H1 (cell line): ENCODE results near the gene SH3PXD2A. TPM values are rescaled to one million over a fixed set of nuclear protein-coding genes. Genes with fewer than 3 reads are reported as not detected.
A peak's percentile ranks its signal among the peaks of the same experiment; 100 is the strongest.

ENCODE experiments used
- CTCF ChIA-PET: fragments of 300-600 bp; sonication (Branson Sonifier 250); formaldehyde crosslinking; loops from one replicate; lab custom pipeline; 2021; ENCODE audit not compliant: partially characterized antibody; lab: Charles Lee
- POLR2A ChIA-PET: fragments of 300-600 bp; sonication (Branson Sonifier 250); formaldehyde crosslinking; loops from one replicate; lab custom pipeline; 2021; ENCODE audit warnings: inconsistent platforms; ENCODE audit not compliant: partially characterized antibody; lab: Charles Lee
- DNase-seq, 2 experiments: peaks; one replicate each; pipeline versions ENCODE4 v3.0.0 to v3.0.0-alpha.2; 2010 to 2022; ENCODE audit warnings: low spot score in 2 of 2, low read depth in 1 of 2, mixed read lengths in 1 of 2
- FAIRE-seq: peaks from 2 replicates; lab custom pipeline; 2011; peaks lifted over from hg19 to GRCh38; lab: Jason Lieb, UNC
- H2AFZ ChIP-seq: 2 replicates; pipeline ENCODE4 v1.8.1; 2012; ENCODE audit warnings: low read length, inconsistent platforms
- H2AK5ac ChIP-seq: 2 replicates; pipeline ENCODE4 v1.6.1; 2013; ENCODE audit warnings: low read depth, low read length
- H2BK120ac ChIP-seq: replicated peaks from 2 replicates; pipeline ENCODE3; 2013; ENCODE audit warnings: low read depth, low read length, inconsistent platforms
- H2BK12ac ChIP-seq: 2 replicates; pipeline ENCODE4 v1.6.1; 2013; ENCODE audit warnings: low read depth, low read length
- H2BK15ac ChIP-seq: 2 replicates; pipeline ENCODE4 v1.6.1; 2013; ENCODE audit warnings: low read length
- H2BK20ac ChIP-seq: 2 replicates; pipeline ENCODE4 v1.6.1; 2013; ENCODE audit warnings: low read length
- H2BK5ac ChIP-seq: 2 replicates; pipeline ENCODE4 v1.6.1; 2013; ENCODE audit warnings: low read depth, low read length
- H3K14ac ChIP-seq: 2 replicates; pipeline ENCODE4 v1.6.1; 2013; ENCODE audit warnings: inconsistent platforms; ENCODE audit not compliant: insufficient read length
- H3K18ac ChIP-seq: 2 replicates; pipeline ENCODE4 v1.6.1; 2013; ENCODE audit warnings: low read length; ENCODE audit errors: extremely low read depth
- H3K23ac ChIP-seq: 2 replicates; pipeline ENCODE4 v1.6.1; 2013; ENCODE audit warnings: inconsistent platforms; ENCODE audit not compliant: insufficient read length
- H3K23me2 ChIP-seq: 2 replicates; pipeline ENCODE4 v1.6.1; 2013; ENCODE audit warnings: low read depth, low read length
- H3K27ac ChIP-seq: 2 replicates; pipeline ENCODE4 v1.6.1; 2011; ENCODE audit warnings: low read depth, low read length, inconsistent platforms
- H3K27me3 ChIP-seq, 4 experiments: replicated peaks in 1 of 4; 1 replicate in 1 of 4; 2 replicates in 3 of 4; pipeline versions ENCODE4 v1.6.1 to v1.8.1; 2011 to 2013; ENCODE audit warnings: low read length in 3 of 4, mild to moderate bottlenecking in 3 of 4, inconsistent platforms in 2 of 4, mixed read lengths in 2 of 4, moderate library complexity in 1 of 4; ENCODE audit not compliant: control insufficient read depth in 3 of 4, insufficient read depth in 3 of 4; ENCODE audit errors: extremely low read depth in 1 of 4
- H3K36me3 ChIP-seq, 4 experiments: 2 replicates each; pipeline versions ENCODE4 v1.6.1 to v1.8.1; 2011 to 2013; ENCODE audit warnings: mild to moderate bottlenecking in 4 of 4, low read length in 3 of 4, moderate library complexity in 2 of 4, control low read depth in 1 of 4, inconsistent platforms in 1 of 4; ENCODE audit not compliant: insufficient read depth in 4 of 4, control insufficient read depth in 2 of 4
- H3K4ac ChIP-seq: replicated peaks from 2 replicates; pipeline ENCODE3; 2013; ENCODE audit warnings: low read length, low read depth, mixed read lengths, inconsistent platforms; ENCODE audit not compliant: insufficient read length
- H3K4me1 ChIP-seq, 4 experiments: replicated peaks in 1 of 4; 1 replicate in 1 of 4; 2 replicates in 3 of 4; pipeline versions ENCODE4 v1.6.1 to v1.8.1; 2011 to 2013; ENCODE audit warnings: low read length in 3 of 4, inconsistent platforms in 2 of 4, mixed read lengths in 1 of 4; ENCODE audit not compliant: insufficient read depth in 4 of 4, control insufficient read depth in 3 of 4
- H3K4me2 ChIP-seq, 2 experiments: 2 replicates each; pipeline versions ENCODE4 v1.6.1 to v1.8.1; 2011 to 2013; ENCODE audit warnings: low read depth in 2 of 2, low read length in 2 of 2, control low read depth in 1 of 2, inconsistent platforms in 1 of 2, mild to moderate bottlenecking in 1 of 2; ENCODE audit not compliant: insufficient read depth in 1 of 2
- H3K4me3 ChIP-seq, 4 experiments: fragments of 200-600, 300-600 bp in 1 of 4; sonication (generic), shearing (Covaris generic), sonication (Bioruptor Twin) in 1 of 4; 2 replicates each; pipeline versions ENCODE4 v1.5.1 to v1.8.1; 2011 to 2016; ENCODE audit warnings: low read length in 4 of 4, low read depth in 3 of 4, control low read depth in 2 of 4, inconsistent platforms in 2 of 4, mild to moderate bottlenecking in 2 of 4, mixed read lengths in 1 of 4, moderate library complexity in 1 of 4; ENCODE audit not compliant: insufficient read depth in 2 of 4; ENCODE audit errors: extremely low read depth in 1 of 4
- H3K56ac ChIP-seq: replicated peaks from 2 replicates; pipeline ENCODE3; 2013; ENCODE audit warnings: low read depth, mild to moderate bottlenecking, mixed read lengths, low read length, inconsistent platforms; ENCODE audit not compliant: insufficient read length
- H3K79me1 ChIP-seq: 2 replicates; pipeline ENCODE4 v1.6.1; 2013; ENCODE audit warnings: low read depth, low read length, control low read depth
- H3K79me2 ChIP-seq, 2 experiments: 2 replicates each; pipeline versions ENCODE4 v1.6.1 to v1.8.1; 2012 to 2013; ENCODE audit warnings: low read length in 2 of 2, mild to moderate bottlenecking in 2 of 2, inconsistent platforms in 1 of 2; ENCODE audit not compliant: insufficient read depth in 2 of 2, control insufficient read depth in 1 of 2
- H3K9ac ChIP-seq, 4 experiments: replicated peaks in 1 of 4; 1 replicate in 1 of 4; 2 replicates in 3 of 4; pipeline versions ENCODE4 v1.6.1 to v1.8.1; 2011 to 2013; ENCODE audit warnings: low read depth in 3 of 4, low read length in 3 of 4, control low read depth in 2 of 4, mild to moderate bottlenecking in 2 of 4, moderate library complexity in 2 of 4, inconsistent platforms in 1 of 4; ENCODE audit errors: extremely low read depth in 1 of 4
- H3K9me3 ChIP-seq, 2 experiments: 2 replicates each; pipeline versions ENCODE4 v1.6.1 to v1.8.1; 2012 to 2013; ENCODE audit warnings: mild to moderate bottlenecking in 2 of 2, moderate library complexity in 2 of 2, control low read depth in 1 of 2, inconsistent platforms in 1 of 2, low read depth in 1 of 2, low read length in 1 of 2, mixed read lengths in 1 of 2; ENCODE audit not compliant: insufficient read depth in 2 of 2
- H4K20me1 ChIP-seq, 2 experiments: replicated peaks in 1 of 2; 2 replicates each; pipeline versions ENCODE3 to v1.8.1; 2011 to 2013; ENCODE audit warnings: inconsistent platforms in 2 of 2, low read length in 2 of 2, mild to moderate bottlenecking in 1 of 2; ENCODE audit not compliant: insufficient read depth in 2 of 2, control insufficient read depth in 1 of 2
- H4K5ac ChIP-seq: 2 replicates; pipeline ENCODE4 v1.6.1; 2013; ENCODE audit warnings: low read length, low read depth, mixed read lengths, inconsistent platforms; ENCODE audit not compliant: insufficient read length
- H4K8ac ChIP-seq: 2 replicates; pipeline ENCODE4 v1.8.0; 2013; ENCODE audit warnings: mild to moderate bottlenecking, moderate library complexity, low read length, inconsistent platforms; ENCODE audit not compliant: insufficient read depth; ENCODE audit errors: extremely low read depth
- H4K91ac ChIP-seq: replicated peaks from 2 replicates; pipeline ENCODE3; 2013; ENCODE audit warnings: low read length, mixed read lengths, inconsistent platforms; ENCODE audit not compliant: insufficient read length
- ATF2 ChIP-seq: IDR thresholded peaks from 2 replicates; pipeline ENCODE4 v1.6.1; 2012; ENCODE audit warnings: low read length, inconsistent platforms
- ATF3 ChIP-seq: IDR thresholded peaks from 2 replicates; pipeline ENCODE4 v1.6.1; 2011; ENCODE audit warnings: low read depth, mild to moderate bottlenecking, low read length; ENCODE audit not compliant: insufficient read depth
- E2F6 ChIP-seq: IDR thresholded peaks from 2 replicates; pipeline ENCODE4 v1.6.1; 2012; ENCODE audit warnings: inconsistent platforms
- GABPA ChIP-seq: IDR thresholded peaks from 2 replicates; pipeline ENCODE4 v1.6.1; 2011; ENCODE audit warnings: mild to moderate bottlenecking, low read length, moderate library complexity, borderline replicate concordance; ENCODE audit not compliant: insufficient read depth
- JUN ChIP-seq: IDR thresholded peaks from 2 replicates; pipeline ENCODE4 v1.6.1; 2011; ENCODE audit warnings: low read depth, mild to moderate bottlenecking, improper control_type of control experiment, low read length
- JUND ChIP-seq: IDR thresholded peaks from 2 replicates; pipeline ENCODE4 v1.6.1; 2011; ENCODE audit warnings: mild to moderate bottlenecking, improper control_type of control experiment, low read length
- PHF8 ChIP-seq: fragments of 200-600 bp; sonication (generic); conservative IDR thresholded peaks from 2 replicates; pipeline ENCODE4 v1.7.1; 2012; ENCODE audit warnings: low read depth, mild to moderate bottlenecking, inconsistent platforms, low read length, moderate library complexity
- RXRA ChIP-seq: IDR thresholded peaks from 2 replicates; pipeline ENCODE4 v1.6.1; 2011; ENCODE audit warnings: low read depth, mild to moderate bottlenecking, low read length, moderate library complexity; ENCODE audit not compliant: insufficient read depth
- ZNF274 ChIP-seq: IDR thresholded peaks from 2 replicates; pipeline ENCODE4 v1.7.0; 2012; ENCODE audit warnings: low read length, borderline replicate concordance; ENCODE audit errors: extremely low read depth
- WGBS, 2 experiments: shearing (Covaris generic) in 1 of 2; methylation state at CpG; one replicate each; pipeline versions ENCODE4 v1.1.6 to v1.1.7; 2013 to 2015; ENCODE audit warnings: low lambda C conversion rate in 2 of 2, mixed read lengths in 2 of 2, inconsistent platforms in 1 of 2, low coverage in 1 of 2, missing lambda C conversion rate in 1 of 2; ENCODE audit not compliant: insufficient replicate concordance in 2 of 2, insufficient coverage in 1 of 2, insufficient read length in 1 of 2; ENCODE audit errors: extremely low coverage in 1 of 2, missing lambda C conversion rate in 1 of 2; 5-methylcytosine and 5-hydroxymethylcytosine counted together
- polyA plus RNA-seq, 7 experiments: library from polyadenylated mRNA; depleted of rRNA in 3 of 7; stranded (reverse) in 5 of 7; unstranded in 2 of 7; fragments of >200 nt in 5 of 7; fragments of 200-250 nt in 2 of 7; gene quantifications; 1 replicate in 5 of 7; 2 replicates in 1 of 7; 4 replicates in 1 of 7; pipeline versions ENCODE4 v1.2.1 to v1.2.3, GENCODE V29; 2011 to 2013; ENCODE audit warnings: missing spikeins in 2 of 7, mixed read lengths in 2 of 7
- total RNA-seq: library from RNA; stranded (reverse); fragmentation: NEBNext Ultra II Directional; extraction: Animal tissue kit (Norgen Biotek cat#: 25700); gene quantifications from 2 replicates; pipeline ENCODE4 v1.2.1, GENCODE V29; 2021

Gene SH3PXD2A
- total and polyA plus RNA-seq, 2 of the 8 experiments (the other 6 are each of a cell fraction or from before 2014, with no cell fraction given) = 5.4 to 16.3 TPM

- Histone ChIP-seq H3K4ac (no peak overlapping the region), H3K79me1 (peaks cover 4% of the 10 kb centered on the region; the same call in 1 of the 2 replicates), H3K9me3 (no peaks in the 10 kb centered on the region), H4K5ac (no peak overlapping the region), H3K36me3 (no peaks in the 10 kb centered on the region), H3K23ac (no peak overlapping the region), H2AFZ (no peak overlapping the region), H3K18ac (peak overlapping the region; percentile 88; the same call in 1 of the 2 replicates), H2BK120ac (no peak overlapping the region), H3K4me2 (peak overlapping the region in 1 of 2 experiments; percentile 39; a peak in 3 of 4 replicates), H3K27me3 (no peaks in the 10 kb centered on the region), H3K14ac (no peak overlapping the region), H3K23me2 (no peaks in the 10 kb centered on the region), H3K56ac (no peak overlapping the region), H3K4me3 (no peak overlapping the region), H4K20me1 (no peaks in the 10 kb centered on the region), H4K8ac (no peak overlapping the region), H2BK12ac (peak overlapping the region; percentile 84), H2BK20ac (peak overlapping the region; percentile 61; the same call in 1 of the 2 replicates), H4K91ac (peak overlapping the region; percentile 87), H2BK15ac (no peak overlapping the region), H3K4me1 (peaks cover 8 to 35% (median 27%) of the 10 kb centered on the region in 4 experiments), H2BK5ac (peak overlapping the region; percentile 90), H3K79me2 (no peaks in the 10 kb centered on the region; a peak in 1 of 4 replicates), H3K9ac (no peak overlapping the region; a peak in 1 of 7 replicates), H2AK5ac (0 out of 2 replicates have a peak overlapping the region, but pooled peaks have one; percentile 43), H3K27ac (peak overlapping the region; percentile 34; the same call in 1 of the 2 replicates)
- DNase-seq = peak; percentile 31 to 62
- CTCF ChIA-PET = interaction anchor here (1.3 to 10.0 kb wide), 13 partner anchors 9 to 76 kb away, joined by 3 to 95 read pairs (median 11); no protein-coding TSS in a partner anchor
- POLR2A ChIA-PET = interaction anchor here (0.6 to 4.0 kb wide), 8 partner anchors 10 to 401 kb away, joined by 3 to 20 read pairs (median 4); no protein-coding TSS in a partner anchor
- 33% methylated on average over 5 of the region's 5 CpGs; no CpG with 5 or more reads in 1 of the 2 experiments for WGBS, 2 experiments
- peak; percentile 52 for FAIRE-seq
- TF ChIP-seq RXRA (no peak), JUND (no peak), ATF3 (no peak), ZNF274 (no peak), GABPA (no peak), JUN (no peak), PHF8 (no peak), E2F6 (no peak), ATF2 (0 out of 2 replicates have a peak, but pooled peaks have one; percentile 22)
Observed at GRCh38 chr10:103636492-103636891, 218.9 kb downstream of the SH3PXD2A start.
